ENCODE results near the gene CEP112. TPM values are rescaled to one million over a fixed set of nuclear protein-coding genes. Genes with fewer than 3 reads are reported as not detected.

CEP112 gene
- total and polyA plus RNA-seq, 8 donors: 15.1 to 23.8 (median 19.7) TPM

DNA sequence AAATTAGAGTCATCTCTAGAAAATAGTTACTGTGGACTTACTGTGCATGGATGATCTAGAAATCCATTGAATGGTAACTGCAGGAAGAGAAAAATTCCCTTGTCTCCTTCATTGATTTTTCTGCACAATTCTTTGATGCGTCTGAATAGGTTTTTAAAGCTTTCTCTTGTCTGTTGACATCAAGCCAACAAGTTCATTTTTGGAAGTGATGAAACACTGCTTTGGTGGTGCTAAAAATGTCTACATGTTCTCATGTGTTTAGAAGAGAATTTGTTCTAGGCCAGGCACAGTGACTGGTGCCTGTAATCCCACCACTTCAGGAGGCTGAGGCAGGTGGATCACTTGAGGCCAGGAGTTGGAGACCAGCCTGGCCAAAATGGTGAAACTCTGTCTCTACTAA, 573.4 kb downstream of the CEP112 start:
- Histone ChIP-seq H3K9me3 (no peaks in the 10 kb centered on the region), H3K27ac (no peak overlapping the region), H3K36me3 (no peaks in the 10 kb centered on the region), H3K4me1 (no peaks in the 10 kb centered on the region), H3K4me3 (no peak overlapping the region), H3K27me3 (no peaks in the 10 kb centered on the region)
- no peak for DNase-seq
- intact Hi-C loops (cut with DNase I): no loop called here
- TF ChIP-seq, protein P1, sequence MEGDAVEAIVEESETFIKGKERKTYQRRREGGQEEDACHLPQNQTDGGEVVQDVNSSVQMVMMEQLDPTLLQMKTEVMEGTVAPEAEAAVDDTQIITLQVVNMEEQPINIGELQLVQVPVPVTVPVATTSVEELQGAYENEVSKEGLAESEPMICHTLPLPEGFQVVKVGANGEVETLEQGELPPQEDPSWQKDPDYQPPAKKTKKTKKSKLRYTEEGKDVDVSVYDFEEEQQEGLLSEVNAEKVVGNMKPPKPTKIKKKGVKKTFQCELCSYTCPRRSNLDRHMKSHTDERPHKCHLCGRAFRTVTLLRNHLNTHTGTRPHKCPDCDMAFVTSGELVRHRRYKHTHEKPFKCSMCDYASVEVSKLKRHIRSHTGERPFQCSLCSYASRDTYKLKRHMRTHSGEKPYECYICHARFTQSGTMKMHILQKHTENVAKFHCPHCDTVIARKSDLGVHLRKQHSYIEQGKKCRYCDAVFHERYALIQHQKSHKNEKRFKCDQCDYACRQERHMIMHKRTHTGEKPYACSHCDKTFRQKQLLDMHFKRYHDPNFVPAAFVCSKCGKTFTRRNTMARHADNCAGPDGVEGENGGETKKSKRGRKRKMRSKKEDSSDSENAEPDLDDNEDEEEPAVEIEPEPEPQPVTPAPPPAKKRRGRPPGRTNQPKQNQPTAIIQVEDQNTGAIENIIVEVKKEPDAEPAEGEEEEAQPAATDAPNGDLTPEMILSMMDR (IDR thresholded peaks at IDR 0.05): no peak
- no peak for ATAC-seq

DNA sequence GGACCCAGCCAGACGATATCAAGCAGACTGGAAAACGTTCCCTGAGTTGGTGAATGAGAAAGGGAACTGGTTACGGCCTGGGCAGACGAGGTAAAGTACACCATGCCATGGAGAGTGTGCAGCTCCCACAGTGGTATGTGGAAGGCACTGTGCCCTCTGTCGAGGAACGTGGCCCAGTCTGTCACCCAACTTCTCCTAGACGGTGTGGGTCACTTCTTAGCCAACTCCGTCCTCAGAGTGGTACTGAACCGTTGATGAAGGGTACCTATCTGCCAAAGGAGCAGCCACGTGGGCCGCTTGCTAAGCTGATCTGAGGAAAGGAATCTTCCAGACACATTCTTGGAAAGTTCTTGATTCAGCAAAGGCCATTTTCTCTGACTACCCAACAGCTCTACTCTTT, 574.4 kb downstream of the CEP112 start:
- H3K27ac ChIP-seq: no peak overlapping the region
- H3K4me3 ChIP-seq: no peak overlapping the region
- ATAC-seq (no peak), DNase-seq (no peak)
- H3K36me3 ChIP-seq: no peaks in the 10 kb centered on the region
- H3K27me3 ChIP-seq: no peaks in the 10 kb centered on the region
- TF ChIP-seq, protein P1 (IDR thresholded peaks at IDR 0.05): no peak
- intact Hi-C loops (cut with DNase I): no loop called here
- no peaks in the 10 kb centered on the region for H3K9me3 ChIP-seq
- H3K4me1 ChIP-seq: no peaks in the 10 kb centered on the region

DNA sequence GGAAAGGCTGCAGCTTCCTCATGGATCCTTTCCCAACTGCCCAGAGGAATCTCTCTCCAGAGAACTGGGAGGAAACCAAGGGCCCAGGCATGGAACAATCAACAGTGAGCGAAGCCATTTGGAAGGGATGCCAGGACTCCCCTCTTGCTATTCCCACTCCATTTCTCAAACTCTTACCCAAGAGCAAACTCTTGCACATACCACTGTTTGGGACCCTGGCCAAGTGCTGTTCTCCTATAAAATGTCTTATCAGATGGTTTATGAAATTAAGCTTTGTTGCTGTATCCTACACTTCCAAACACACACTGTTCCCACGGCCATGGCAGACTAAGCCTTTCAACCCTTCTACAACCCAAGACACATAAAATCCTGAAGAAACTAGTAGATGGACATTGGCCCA, 582.2 kb downstream of the CEP112 start:
- no peaks in the 10 kb centered on the region for H3K27me3 ChIP-seq
- intact Hi-C loops (cut with DNase I): no loop called here
- DNase-seq (peak in 1 of 4 donors; percentile 71), ATAC-seq (no peak)
- no peak overlapping the region for H3K4me3 ChIP-seq
- TF ChIP-seq, protein P1 (IDR thresholded peaks at IDR 0.05): no peak
- no peaks in the 10 kb centered on the region for H3K4me1 ChIP-seq
- H3K9me3 ChIP-seq: no peaks in the 10 kb centered on the region
- H3K36me3 ChIP-seq: no peaks in the 10 kb centered on the region
- no peak overlapping the region for H3K27ac ChIP-seq

DNA sequence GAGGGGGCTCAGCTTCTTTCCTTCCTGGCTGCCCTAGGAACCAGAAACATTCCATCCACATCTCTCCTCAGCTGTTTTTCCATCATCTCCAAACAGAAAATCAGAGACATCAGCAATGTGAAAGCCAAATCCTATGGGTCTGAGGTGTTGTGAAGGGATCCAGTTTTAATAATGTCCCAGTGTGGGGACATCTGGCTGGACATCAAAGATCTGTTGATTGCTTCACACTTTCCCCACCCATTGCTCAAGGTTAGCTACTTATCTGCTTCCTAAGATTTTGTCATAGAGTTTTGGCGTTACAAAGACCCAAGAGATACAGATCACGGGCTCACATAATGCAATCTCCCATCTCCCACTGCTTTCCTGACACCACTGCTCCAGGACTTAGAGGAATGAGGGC, 582.6 kb downstream of the CEP112 start:
- ATAC-seq (no peak), DNase-seq (no peak)
- H3K27ac ChIP-seq: no peak overlapping the region
- H3K27me3 ChIP-seq: no peaks in the 10 kb centered on the region
- no peak overlapping the region for H3K4me3 ChIP-seq
- H3K36me3 ChIP-seq: no peaks in the 10 kb centered on the region
- TF ChIP-seq, protein P1 (IDR thresholded peaks at IDR 0.05): no peak
- H3K4me1 ChIP-seq: no peaks in the 10 kb centered on the region
- intact Hi-C loops (cut with DNase I): no loop called here
- H3K9me3 ChIP-seq: no peaks in the 10 kb centered on the region

DNA sequence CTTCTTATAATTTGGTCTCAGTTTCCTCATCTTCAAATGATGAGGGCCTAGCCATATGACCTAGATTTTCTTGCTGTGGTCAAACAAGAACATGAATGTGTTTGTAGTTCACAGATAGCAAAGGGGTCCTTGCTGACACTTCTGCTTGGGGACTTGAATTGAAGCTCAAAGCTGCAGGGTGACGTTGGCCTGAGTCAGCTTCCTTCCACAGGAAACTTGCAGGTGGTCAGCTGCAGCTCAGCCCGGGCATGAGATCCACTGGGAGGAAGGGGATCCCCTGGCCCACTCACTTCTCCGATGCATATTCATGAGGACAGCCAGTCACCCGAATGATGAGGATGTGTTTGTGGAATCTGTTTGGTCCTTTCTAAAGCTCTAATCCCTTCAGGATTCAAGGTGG, 587.9 kb downstream of the CEP112 start:
- ATAC-seq: no peak
- Histone ChIP-seq H3K36me3 (no peaks in the 10 kb centered on the region), H3K4me3 (no peak overlapping the region), H3K4me1 (no peaks in the 10 kb centered on the region), H3K27ac (no peak overlapping the region), H3K27me3 (no peaks in the 10 kb centered on the region), H3K9me3 (no peaks in the 10 kb centered on the region)
- intact Hi-C loops (cut with DNase I): no loop called here
- no peak for DNase-seq
- TF ChIP-seq, protein P1 (IDR thresholded peaks at IDR 0.05): no peak

All from left lung (tissue), 10 donors.